Raji (cell line): ENCODE measurements around the gene KIF13A.

Source experiments
- POLR2A ChIP-seq: IDR thresholded peaks from 2 replicates; pipeline ENCODE4 v1.6.1; 2011; ENCODE audit warnings: low read depth, low read length, control low read depth; ENCODE audit not compliant: insufficient read depth

KIF13A gene

DNA sequence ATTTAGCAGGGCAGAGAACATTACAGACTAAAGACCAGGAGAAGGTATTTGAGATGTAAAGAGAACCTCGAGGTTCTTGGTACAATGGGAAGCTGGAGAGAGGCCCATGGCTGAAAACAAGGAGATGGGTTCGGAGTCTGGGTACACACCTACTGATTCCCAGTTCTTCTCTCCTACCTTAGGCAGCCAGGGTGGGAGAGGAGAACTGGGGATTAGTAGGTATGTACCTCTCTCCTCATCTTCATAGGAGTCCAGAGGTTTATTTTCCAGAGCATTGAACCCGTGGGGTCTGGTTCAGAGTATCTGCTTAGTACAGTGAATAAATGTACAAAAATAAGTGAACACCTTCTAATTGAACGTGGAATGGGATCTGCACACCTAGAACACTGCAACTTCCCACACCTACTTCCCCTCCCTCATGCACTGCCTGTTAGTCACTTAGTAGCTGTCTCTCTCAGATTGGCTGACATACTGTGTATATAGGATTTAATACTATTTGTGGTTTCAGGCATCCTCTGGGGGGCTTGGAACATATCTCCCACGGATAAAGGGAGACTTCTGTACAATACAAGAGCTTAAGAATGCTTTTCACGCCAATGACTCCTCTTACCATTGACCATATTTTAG is 257.2 kb downstream of the KIF13A start:
- no peak for TF ChIP-seq POLR2A

- TF ChIP-seq POLR2A: no peak
These were observed 258.0 kb downstream of the KIF13A start for GRCh38 chr6:17729223-17730077.

GRCh38 chr6:17728551-17729222 is 258.7 kb downstream of the KIF13A start:
- no peak for TF ChIP-seq POLR2A

- TF ChIP-seq POLR2A: no peak
These were observed 262.4 kb downstream of the KIF13A start for GRCh38 chr6:17725083-17725482.

DNA sequence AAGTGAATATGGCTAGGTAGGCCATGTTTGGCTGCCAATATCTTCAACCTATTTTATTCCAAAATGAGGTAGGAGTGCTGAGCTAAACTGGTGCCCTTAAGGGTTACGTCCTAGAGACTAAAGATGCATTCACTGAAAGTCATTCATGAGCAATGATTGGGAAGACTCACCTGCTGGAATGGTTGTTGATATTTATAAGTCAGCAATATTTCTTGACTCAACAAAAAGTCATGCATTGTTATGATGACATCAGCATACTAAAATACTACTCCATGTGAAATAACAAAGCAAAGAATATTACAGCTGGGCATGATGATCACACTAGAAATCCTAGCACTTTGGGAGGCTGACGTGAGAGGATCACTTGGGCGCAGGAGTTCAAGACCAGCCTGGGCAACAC is 263.1 kb downstream of the KIF13A start:
- TF ChIP-seq POLR2A: no peak

DNA sequence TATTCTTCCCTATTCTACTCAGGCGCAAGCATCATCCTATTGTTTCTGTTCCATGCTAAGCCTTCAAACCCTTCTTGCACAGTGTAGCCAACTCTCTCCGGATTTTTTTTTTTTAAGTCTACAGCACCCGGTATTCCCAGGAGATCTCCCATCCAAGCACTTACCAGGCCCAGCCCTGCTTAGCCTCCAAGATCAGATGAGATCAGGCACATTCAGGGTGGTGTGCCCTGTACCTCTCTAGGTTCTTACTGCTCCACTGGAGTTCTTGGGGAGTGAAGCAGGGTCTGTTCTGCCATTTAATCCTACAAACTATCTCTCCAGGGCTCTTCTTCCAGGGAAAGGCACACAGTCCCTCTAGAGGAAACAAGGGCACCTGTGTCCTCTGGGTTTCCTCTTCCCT is 265.8 kb downstream of the KIF13A start:
- no peak for TF ChIP-seq POLR2A

GRCh38 chr6:17719323-17720041 is 268.0 kb downstream of the KIF13A start:
- no peak for TF ChIP-seq POLR2A

- TF ChIP-seq POLR2A: no peak
These were observed 271.2 kb downstream of the KIF13A start for GRCh38 chr6:17716221-17716620.

DNA sequence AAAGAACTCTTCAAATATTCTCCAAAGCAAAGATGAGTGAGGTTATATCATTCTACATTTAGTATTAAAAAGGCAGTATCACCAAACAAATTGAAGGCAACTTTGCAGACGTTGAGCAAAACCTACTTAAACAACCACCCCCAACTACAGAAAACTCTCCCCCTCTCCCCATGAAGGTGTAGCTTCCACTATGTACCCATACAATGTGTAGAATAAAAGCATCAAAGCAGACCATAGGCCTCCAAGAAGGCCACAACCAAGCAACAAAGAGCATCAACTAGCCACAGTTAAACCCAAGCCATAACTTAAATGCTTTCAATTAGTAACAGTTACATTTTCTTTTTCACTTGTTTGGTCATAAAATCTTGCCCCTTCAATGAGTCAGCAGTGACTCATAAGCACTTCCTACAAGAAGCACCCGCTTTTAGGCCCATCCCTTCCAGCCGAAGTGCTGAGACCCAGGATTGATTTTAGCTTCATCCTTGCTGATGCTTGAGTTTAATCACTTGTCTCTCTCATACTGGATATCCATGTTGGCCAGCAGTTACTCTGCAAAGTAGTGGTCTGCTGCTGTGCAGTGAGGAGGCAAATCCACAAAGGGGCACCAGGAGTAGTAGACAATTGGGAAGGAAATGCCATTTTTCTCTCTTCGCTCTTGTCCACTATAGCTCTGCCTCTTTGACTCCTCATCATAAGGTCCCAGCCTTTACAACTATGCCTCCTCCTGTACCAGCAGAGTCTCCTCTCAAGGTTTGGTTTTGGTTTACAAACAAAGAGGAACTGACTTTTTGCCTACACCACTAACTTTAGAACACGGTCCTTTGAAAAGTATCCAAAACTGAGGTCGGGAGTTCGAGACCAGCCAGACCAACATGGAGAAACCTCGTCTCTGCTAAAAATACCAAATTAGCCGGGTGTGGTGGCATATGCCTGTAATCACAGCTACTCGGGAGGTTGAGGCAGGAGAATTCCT is 272.3 kb downstream of the KIF13A start:
- no peak for TF ChIP-seq POLR2A

DNA sequence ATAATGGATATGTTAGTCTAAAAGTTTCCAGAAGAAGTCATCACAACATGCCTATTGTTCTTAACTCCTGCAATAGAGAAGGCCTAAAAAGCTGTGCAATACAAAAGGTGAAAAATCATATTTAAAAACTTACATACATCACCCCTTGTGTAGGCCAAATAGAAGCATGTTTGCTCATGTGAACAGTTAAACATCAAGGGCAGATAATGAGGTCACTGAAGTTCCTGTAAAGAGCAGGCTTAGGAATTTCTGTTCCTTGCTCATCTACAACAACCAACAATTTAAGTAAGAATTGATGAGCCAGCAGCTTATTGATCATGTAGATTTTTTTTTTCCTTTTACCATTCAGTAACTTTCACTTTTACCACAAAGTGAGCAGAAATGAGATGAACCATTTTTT is 273.3 kb downstream of the KIF13A start:
- no peak for TF ChIP-seq POLR2A

DNA sequence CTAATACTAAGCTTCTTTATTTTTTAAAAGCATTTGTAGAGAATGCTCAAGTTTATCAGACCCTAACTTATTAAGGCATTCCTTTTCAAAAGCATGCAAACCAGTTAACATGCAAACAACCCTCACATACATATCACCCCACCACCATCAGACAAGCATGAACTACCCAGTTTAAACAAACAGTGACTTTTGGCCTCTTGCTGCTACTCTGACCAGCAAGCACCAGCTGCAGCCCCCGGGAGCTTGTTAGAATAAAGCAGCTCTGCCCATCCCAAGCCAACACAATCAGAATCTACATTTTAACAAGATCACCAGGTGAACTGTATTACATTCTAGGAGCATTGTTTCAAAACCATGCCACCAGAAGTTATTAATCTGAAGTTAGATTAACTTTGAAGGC is 274.9 kb downstream of the KIF13A start:
- no peak for TF ChIP-seq POLR2A

GRCh38 chr6:17710331-17710730 is 277.1 kb downstream of the KIF13A start:
- no peak for TF ChIP-seq POLR2A

- no peak for TF ChIP-seq POLR2A
These were observed 278.0 kb downstream of the KIF13A start for GRCh38 chr6:17709476-17709875.
